GF-D8 (cell line): ENCODE measurements around the gene BABAM2.

Experiments
- DNase-seq: peaks from one replicate; lab custom pipeline; 2025; lab: John Stamatoyannopoulos, UW

Gene BABAM2

DNA sequence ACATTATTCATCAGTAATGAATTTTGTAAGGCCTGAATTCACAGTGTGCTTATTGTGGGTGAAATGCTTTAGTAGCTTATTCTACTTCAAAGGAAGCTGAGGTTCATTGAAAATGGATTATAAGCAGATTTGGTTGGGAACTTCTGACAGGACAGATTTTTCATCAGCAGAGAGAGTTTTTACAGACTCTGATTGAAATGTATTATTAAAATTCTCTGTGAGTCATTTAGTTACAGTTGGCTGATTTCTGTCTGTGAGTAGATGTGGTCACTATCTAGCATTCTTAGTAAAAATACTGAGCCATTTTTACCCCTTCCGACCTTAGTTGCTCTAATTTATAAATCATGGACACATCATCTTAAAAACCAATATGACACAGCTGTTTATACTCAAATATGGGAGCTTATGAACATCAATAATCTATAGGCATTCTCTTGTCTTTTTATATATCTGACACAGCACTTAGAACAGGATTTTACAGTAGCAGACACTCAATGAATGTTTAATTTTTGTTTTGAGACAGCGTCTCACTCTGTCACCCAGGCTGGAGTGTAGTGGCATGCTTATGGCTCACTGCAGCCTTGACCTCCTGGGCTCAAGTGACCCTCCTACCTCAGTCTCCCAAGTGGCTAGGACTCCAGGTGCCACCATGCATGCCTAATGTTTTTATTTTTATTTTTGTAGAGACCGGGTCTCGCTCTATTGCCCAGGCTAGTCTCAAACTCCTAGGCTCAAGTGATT lies 239.6 kb downstream of the BABAM2 start:
- DNase-seq = no peak

DNA sequence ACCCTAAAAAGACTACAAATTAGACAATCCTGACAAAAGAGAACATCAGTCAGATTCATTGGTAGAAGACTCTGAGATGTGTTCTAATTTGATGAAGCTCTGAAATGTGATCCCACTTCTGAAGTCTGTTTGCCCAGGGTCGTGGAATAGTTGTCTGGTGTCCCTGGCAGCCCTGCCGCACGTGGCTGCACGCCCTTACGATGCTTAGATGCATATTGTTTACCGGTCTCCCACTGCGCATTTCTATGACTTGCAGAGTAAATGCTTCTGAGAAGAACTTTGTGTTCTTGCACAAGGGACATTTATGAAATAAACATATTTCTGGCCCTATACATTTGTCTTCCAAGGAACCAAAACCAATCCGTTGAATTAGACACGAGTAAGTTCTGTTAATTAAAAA lies 243.2 kb downstream of the BABAM2 start:
- DNase-seq = no peak

DNA sequence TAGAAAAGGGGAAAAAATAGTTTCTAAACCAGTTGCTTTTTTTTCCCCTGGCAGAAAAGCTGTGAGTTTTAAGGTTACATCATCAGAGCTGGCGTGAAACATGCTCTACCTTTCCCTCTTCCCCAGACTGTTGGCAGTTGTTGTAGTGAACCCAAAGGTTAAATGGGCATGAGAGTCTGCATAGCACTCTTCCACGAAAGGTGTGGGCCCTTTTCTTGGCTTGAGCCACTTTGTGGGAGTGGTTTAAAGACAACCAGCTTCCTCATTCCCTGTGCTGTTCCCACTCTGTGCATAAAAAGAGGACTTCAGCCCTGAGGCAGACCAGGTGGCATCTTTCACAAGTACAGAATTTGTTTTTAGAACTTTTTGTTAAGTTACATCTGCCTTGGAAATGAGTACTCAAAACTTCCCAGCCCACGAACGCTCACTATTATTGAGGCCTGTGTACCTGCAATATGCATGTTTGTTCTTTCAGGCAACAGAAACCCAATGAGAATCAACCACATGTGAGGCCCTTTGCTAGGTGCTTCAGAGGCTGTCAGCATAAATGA lies 243.8 kb downstream of the BABAM2 start:
- no peak for DNase-seq

DNA sequence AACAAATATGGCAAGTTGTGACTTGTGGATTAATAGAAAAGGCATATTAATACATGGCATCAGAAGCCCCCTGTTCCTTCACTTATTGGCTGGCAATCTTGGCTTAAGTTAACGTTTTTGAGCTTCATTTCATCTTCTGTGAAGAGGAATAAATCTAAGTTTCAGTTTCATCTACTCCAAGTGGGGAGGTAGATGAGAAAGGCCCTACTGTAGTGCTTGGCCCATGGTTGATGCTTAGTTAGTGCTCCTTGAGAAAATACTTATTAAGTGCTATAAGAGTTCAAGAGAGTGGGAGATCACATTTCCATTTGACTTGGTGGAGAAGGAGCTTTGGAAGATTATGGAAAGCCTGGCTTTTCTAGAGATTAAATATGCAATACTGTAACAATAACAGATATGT lies 244.3 kb downstream of the BABAM2 start:
- no peak for DNase-seq

DNA sequence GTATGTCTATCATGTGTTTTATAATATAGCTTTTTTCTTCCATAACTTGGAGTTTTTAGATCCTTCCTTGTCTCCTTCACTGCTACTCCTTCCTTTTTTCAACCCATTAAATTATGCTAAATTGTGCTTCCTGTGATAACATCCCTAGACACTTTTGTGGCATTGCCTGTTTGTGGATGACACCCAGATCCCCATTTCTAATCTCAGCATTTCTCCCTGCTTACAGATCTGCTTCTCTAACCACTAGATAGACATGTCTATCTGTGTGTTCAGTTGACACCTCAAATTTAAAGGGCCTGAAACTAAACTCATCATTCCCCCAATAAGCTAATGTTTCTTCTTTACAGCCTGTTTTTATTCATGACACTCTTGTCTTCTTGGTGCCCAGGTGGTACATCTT lies 244.8 kb downstream of the BABAM2 start:
- DNase-seq = no peak

DNA sequence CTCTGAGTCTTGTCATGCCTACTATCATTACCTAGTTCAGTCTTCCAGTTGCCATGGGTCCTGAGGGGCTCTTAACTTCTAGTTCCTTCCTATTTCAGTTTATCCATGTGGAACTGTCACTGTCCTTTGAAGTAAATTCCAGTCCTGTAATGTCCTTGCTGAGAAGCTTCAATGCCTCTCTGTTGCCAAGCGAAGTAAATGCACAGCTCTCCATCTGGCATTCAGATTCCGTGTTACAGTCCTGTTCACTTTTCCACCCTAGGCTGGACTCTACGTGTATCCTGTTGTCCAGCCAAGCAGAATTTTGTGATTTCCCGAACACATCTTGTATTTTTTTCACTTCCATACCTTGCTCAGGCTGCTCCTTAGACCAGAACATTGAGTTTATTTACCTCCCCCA lies 245.3 kb downstream of the BABAM2 start:
- no peak for DNase-seq

DNA sequence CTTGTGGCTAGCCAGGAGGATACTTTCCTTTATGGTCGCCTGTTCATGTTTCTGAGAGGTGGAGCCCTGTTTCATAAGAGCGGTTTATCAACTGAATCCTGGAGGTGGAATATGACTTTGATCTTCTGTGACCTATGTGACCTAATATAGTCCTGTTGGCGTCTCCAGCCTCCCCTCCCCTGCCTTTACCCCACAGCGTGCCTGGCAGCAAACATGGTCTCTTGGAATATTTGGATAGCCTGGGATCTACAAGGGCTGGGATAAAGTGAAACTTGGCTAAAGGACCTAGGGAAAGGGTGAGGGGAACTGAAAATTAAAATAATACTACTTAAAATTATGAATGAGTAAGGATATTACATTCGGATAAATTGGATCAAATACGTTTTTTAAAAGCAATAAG lies 246.0 kb downstream of the BABAM2 start:
- no peak for DNase-seq

DNA sequence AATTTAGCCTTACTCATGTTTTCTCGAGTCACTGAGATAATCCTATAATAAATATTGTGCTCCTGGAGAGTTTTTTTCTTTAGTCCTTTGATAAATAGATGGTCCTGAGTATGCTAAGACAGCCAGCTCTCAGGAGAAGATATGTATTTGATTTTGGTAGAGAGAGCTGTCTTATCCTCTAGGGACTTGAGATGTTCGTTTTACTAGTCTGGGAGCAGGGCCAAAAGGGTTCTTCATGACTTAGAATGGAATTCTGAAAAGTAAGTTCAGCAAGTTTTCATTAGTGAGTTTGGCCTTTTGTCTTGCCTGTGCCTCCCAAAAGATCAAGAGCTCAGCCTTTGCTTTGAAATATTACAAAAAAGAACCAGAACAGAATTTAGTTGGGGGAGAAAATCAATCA lies 246.7 kb downstream of the BABAM2 start:
- no peak for DNase-seq

DNA sequence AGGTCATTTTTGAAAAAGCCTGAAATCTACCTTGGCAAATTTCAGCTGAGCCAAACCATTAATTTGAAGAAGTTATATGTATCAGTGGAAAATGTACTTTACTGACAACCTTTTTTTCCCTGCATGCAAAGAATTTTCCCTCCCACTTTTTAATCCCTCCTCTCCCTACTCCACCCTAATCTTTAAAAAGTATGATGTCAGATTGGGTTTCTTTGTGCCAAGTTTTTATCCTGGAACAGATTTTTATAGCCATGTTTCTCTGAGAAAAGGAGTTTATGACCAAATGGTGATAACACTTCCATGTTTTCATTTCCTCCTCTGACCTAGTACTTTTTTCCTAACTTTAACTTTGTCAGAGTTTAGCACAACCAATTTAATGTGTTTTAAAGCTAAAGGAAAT lies 251.9 kb downstream of the BABAM2 start:
- DNase-seq = no peak

DNA sequence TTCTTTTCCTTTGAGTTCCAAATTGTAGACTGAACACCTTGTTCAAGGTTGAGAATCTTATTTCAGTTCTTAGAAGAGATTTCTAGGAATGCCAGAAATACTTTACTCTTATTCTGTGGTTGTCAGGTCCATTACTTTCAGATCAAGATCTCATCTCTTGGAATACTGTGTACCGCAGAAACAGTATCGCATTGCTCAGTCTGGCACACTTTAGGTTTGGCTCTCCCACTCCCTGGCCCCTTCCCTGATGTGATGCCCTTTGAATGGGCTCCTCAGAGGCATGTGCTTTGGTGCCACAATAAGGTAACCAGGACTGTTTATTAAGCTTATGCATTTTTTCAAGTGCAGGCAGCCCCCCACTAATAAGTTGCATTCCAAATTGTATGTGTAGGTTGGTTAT lies 257.5 kb downstream of the BABAM2 start:
- DNase-seq = no peak

DNA sequence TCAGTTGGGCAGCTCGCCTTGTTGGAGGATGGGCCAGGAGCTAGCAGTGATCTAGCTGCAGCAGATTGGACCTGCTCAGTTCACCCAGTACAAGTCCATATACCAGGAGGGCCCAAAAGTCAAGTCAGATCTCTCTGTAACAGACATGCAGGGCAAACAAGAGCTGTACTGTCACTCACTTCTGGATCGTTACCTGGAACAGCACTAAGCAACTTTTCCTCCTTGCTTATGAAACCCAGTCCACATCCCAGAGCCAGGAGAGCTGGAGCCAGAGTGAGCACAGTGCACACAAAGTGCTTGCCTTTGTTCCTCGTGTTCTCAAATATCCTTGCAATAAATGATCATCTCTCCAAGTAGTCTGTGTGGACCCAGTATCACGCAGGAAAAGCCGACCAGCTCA lies 258.0 kb downstream of the BABAM2 start:
- no peak for DNase-seq

DNA sequence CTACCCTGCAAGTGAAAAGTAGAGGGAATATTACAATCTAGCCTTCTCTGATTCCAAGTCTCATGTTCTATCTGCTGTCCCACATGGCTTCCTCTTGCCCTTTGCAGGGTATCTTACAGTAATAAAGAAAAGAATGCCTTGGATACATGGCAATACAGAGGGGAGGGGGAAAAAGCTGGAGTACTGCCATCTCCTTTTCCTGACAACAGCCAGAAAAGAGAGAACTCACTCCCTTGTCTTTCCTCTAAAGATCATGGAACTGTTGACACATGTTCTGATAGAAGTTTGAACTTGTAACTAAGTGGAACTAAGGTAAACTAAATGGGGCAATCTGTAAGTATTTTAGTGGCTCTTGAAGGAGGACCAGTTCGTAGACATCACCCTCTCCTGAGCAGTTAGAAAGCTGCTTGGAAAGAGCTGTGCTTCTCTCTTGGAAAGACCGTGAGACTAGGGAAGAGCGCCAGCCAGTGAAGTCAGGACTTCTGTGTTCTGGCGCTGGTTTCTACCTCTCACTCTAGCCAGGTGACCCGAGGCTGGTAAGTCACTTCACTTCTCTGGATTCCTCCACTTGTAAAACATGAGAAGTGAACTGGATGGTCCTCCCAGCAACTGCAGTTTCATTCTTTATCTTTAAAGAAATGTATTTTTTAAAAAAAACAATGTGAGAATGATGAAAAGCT lies 259.8 kb downstream of the BABAM2 start:
- no peak for DNase-seq

DNA sequence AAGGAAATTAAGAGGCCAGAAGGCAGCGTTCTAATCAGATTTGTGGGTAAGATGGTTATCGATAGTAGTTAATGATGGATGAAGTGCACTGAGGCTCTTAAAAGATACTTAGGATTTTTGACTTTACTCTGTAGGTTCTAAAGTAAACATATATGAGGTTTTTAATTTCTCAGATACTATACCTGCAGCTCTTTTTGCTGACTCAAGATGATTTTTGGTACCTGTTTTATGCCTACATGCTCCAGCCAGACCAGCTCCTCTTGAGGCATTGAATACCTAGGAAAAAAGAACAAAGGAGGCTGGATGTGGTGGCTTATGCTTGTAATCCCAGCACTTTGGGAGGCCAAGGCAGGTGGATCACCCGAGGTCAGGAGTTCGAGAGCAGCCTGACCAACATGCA lies 260.5 kb downstream of the BABAM2 start:
- no peak for DNase-seq

DNA sequence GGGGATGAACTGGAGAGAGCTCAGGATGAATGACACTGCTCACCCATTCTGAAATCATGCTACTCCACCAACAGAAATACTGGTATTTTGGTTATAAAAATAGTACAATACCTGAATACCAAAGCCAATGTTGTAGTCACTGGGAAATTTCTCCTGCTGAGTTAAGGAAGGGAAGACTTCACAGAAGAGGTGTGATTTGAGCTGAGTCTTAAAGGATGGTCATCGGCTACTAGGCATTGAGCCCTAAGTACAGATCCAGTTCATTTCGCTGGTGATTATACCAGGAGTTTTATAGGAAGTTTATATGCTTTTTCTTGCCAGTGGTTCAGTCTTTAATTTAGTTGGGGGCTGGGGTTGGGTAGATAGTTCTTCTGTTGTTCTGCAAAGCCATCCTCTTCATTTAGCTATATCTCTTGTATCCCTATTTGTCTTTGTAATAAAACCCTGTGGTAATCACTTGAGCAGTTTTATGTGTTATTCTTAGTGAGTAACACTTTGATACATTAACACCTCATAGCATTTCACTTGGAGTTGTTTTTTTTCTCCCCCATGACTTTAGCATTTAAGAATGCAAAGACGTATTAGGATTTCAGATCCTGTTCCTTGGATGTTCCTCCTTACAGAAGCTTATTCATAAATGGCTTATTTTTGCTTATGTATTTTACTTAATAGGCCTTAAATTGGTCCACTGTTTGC lies 262.2 kb downstream of the BABAM2 start:
- DNase-seq = no peak

DNA sequence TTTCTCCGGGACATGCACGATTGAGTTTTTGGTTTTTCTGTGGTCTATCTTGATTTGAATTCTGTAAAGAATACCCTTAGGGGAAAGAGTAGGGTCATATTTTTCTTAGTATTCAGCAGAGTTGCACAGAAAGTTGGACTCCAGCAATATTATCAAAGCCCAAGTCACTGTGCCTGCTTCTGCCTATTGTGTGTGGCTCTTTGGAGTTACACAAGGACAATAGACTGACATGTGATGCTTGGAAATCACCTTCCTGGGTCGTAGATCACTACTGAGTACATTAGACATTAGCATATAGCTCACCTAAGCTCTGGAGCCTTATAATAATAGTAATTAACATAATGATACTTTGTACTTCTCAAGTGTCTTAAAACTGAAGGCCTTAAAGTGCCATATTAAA lies 263.3 kb downstream of the BABAM2 start:
- no peak for DNase-seq

DNA sequence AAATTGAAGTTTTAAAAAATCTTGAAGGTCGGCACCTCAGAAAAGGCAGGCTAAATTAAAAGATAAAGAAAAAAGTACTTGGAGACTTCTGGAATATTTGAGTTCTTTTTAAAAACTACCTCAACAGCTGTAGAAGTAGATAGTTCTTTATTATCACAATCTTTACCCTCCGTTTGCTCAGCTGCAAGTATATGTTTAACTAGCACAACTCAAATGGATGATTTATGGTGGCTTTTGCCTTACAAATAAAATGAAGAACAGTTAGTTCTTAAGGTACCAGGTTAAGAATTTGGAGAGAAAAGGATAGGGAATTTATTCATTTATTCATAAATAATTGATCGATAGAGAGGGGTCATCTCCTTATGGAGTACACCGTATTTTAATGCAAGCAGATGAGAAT lies 264.6 kb downstream of the BABAM2 start:
- DNase-seq = no peak

DNA sequence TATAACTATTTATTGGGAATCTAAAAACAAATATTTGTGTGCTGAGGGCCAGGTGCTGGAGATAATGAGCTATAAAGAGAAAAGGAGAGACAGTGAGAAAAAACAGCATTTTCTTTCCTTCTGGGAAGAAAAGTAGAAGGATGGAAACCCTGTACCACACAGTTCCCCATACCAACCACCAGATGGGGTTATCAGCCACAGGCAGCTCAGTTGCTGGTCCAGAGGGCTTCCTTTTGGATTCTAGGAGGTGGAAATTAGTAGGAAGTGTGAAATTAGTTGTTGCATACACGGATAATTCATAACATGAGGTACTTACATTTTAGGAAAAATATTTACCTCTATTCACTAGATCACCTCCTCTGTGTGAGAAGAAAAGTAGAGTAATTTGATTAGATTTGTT lies 265.1 kb downstream of the BABAM2 start:
- DNase-seq = no peak

DNA sequence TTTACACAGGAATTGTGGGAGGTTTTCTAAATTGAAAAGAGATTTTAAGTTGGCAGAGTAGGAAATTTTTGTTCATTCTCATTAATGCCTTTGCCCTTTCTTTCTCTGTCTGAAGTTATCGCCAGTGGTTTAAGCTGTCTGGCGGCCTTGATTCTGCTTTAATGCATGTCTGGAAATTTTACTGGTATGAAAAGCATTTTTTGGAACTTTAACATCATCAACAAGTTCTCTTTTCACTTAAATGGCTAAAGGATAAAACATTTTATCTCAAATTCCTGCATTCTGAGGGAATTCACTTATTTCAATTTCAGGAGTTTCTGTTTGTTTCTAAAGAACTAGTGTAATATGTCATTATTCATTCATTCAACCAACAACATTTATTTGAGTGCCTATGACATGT lies 268.3 kb downstream of the BABAM2 start:
- no peak for DNase-seq

DNA sequence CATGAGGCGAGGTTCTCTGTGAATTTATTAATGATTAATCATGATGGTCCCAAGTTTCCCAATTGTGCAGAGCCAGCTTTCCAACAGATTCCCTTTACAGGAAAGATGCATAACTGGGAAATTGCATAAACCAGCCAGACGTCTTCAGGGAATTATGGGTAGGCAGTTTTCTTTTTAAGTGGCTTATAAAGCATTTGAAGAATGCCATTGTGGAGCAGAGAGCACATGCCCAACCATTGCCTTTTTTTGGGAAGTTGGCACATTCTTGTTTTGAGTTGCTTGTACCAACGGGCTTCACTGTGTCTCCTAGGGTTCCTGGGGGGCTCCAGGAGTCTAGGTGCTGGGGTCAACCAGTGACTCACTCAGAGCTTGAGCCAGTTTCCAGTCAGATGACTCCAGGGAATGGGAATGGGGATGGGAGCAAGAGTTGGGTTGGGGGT lies 270.5 kb downstream of the BABAM2 start:
- no peak for DNase-seq

DNA sequence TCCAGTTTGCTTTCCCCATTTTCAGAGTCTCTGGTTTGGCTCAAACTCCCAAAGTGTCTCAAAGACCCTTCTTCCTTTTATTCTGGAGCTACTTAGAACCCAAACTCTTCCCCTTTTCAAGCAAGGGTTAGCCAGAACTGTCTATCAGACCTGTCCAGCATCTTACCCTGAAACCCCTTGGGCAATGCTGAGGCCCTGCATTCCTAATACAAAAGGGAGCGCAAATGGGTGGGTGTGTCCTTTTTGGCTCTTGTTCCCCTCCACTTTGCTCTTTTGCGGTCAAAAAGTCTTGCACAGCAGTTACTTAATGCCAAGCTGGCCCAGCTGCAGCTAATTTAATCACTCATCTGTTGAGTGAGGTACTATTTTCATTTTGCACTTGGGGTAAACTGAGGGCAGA lies 270.9 kb downstream of the BABAM2 start:
- no peak for DNase-seq

DNA sequence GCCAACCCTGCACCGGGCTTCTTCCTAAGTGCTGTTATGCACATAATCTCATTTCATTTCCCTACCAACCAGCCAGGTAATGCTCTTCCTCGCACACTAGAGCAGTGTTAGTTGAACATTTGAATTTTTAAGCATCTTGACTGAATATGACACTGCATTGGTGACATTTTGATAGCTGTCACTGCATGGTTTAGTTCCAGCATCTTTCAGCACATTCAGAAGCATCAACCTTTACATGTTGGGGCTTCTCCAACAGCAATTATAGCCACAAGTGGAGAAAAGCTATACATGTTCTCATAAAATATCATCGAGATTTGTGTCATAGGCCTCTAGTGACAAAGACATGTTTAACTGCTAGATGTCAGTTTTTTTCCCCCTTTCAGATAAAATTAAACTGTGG lies 272.0 kb downstream of the BABAM2 start:
- no peak for DNase-seq

DNA sequence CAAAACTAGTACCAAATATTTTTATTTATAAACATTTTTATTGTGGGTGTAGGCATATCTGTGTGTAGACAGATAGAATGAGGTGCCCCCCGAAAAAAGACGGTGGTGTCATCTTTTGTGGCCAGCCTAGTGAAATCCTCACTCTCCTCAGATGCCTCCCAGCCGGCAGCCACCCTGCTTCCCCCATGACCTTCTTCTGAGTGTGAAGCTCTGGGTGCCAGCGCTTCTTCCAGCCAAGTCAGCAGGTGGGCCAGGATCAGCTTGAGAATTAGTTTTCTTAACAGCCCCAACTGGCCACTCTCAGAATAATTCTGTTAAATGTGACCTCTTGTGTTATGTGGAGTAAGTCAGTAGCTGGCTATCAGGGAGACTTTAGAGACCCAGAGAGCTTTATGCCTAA lies 272.5 kb downstream of the BABAM2 start:
- DNase-seq = no peak
